PC-3 (cell line): ENCODE results near the gene MANF. TPM values are rescaled to one million over a fixed set of nuclear protein-coding genes. Genes with fewer than 3 reads are reported as not detected.

Source experiments
- ATAC-seq: fragments of 200-7000 bp; cut with Tn5 transposase; 2 replicates; pipeline ENCODE4 v1.9.1; 2020; ENCODE audit warnings: mild to moderate bottlenecking, moderate library complexity
- BruUV-seq: library from RNA; stranded (reverse); fragments of 400-500 nt; replicated peaks from 2 replicates; lab custom pipeline; 2021; lab: Mats Ljungman, UMichigan
- CTCF ChIA-PET: fragments of 300-600 bp; sonication (Branson Sonifier 250); formaldehyde crosslinking; loops from one replicate; lab custom pipeline; 2022; ENCODE audit warnings: antibody characterized with exemption; lab: Charles Lee
- POLR2A ChIA-PET: fragments of 300-600 bp; sonication (Branson Sonifier 250); formaldehyde crosslinking; loops from one replicate; lab custom pipeline; 2022; ENCODE audit warnings: antibody characterized with exemption; ENCODE audit not compliant: unreplicated experiment; lab: Charles Lee
- DNase-seq: peaks from one replicate; pipeline ENCODE4 v3.0.0-alpha.2; 2015
- H2AFZ ChIP-seq: fragments of 300-600 bp; sonication (generic); 2 replicates; pipeline ENCODE4 v1.6.0; 2016; ENCODE audit warnings: antibody characterized with exemption, low read length
- H3F3A ChIP-seq: fragments of 300-600 bp; sonication (generic); one replicate; pipeline ENCODE4 v1.6.0; 2017; ENCODE audit warnings: antibody characterized with exemption, low read length, control low read depth, mild to moderate bottlenecking; ENCODE audit not compliant: unreplicated experiment
- H3K27ac ChIP-seq: fragments of 300-600 bp; sonication (generic); 2 replicates; pipeline ENCODE4 v1.5.1; 2016; ENCODE audit warnings: mild to moderate bottlenecking, low read length
- H3K27me3 ChIP-seq: fragments of 300-600 bp; sonication (generic); 2 replicates; pipeline ENCODE4 v1.6.1; 2016; ENCODE audit warnings: low read length, mixed read lengths
- H3K36me3 ChIP-seq: fragments of 300-600 bp; sonication (generic); 2 replicates; pipeline ENCODE4 v1.6.1; 2016; ENCODE audit warnings: low read depth, mixed run types, low read length, mixed read lengths
- H3K4me1 ChIP-seq: fragments of 300-600 bp; sonication (generic); 2 replicates; pipeline ENCODE4 v1.5.1; 2016; ENCODE audit warnings: low read length; ENCODE audit not compliant: insufficient read depth
- H3K4me2 ChIP-seq: fragments of 300-600 bp; sonication (generic); 2 replicates; pipeline ENCODE4 v1.6.0; 2016; ENCODE audit warnings: low read length
- H3K4me3 ChIP-seq: fragments of 300-600 bp; sonication (generic); 2 replicates; pipeline ENCODE4 v1.5.1; 2016; ENCODE audit warnings: mild to moderate bottlenecking, low read length, mixed read lengths
- H3K79me2 ChIP-seq: fragments of 300-600 bp; sonication (generic); 2 replicates; pipeline ENCODE4 v1.6.1; 2017; ENCODE audit warnings: low read length, mixed read lengths
- H3K9ac ChIP-seq: fragments of 300-600 bp; sonication (generic); 2 replicates; pipeline ENCODE4 v1.6.0; 2016; ENCODE audit warnings: mild to moderate bottlenecking, low read length
- H3K9me2 ChIP-seq: fragments of 300-600 bp; sonication (generic); replicated peaks from 2 replicates; pipeline ENCODE4 v1.6.1; 2016; ENCODE audit warnings: mixed run types, low read length, mixed read lengths
- H3K9me3 ChIP-seq: fragments of 300-600 bp; sonication (generic); 2 replicates; pipeline ENCODE4 v1.6.1; 2016; ENCODE audit warnings: low read length, mixed read lengths
- H4K20me1 ChIP-seq: fragments of 300-600 bp; sonication (generic); 2 replicates; pipeline ENCODE4 v1.6.1; 2016; ENCODE audit warnings: low read length, mixed read lengths
- CTCF ChIP-seq: fragments of 300-600 bp; sonication (generic); conservative IDR thresholded peaks from 2 replicates; pipeline ENCODE4 v1.5.1; 2017; ENCODE audit warnings: antibody characterized with exemption, low read depth, mild to moderate bottlenecking, low read length
- EZH2 ChIP-seq: fragments of 300-600 bp; sonication (generic); IDR thresholded peaks from one replicate; pipeline ENCODE4 v1.6.1; 2017; ENCODE audit warnings: antibody characterized with exemption, mild to moderate bottlenecking, low read length; ENCODE audit not compliant: unreplicated experiment
- EZH2phosphoT487 ChIP-seq: fragments of 300-600 bp; sonication (generic); IDR thresholded peaks from 2 replicates; pipeline ENCODE4 v1.6.1; 2018; ENCODE audit warnings: mild to moderate bottlenecking, antibody characterized with exemption, low read length, borderline replicate concordance
- intact Hi-C: fragments of 100-400 bp; cut with micrococcal nuclease; formaldehyde crosslinking; loops from 2 replicates; pipeline ENCODE4 v1.9.0; 2023
- total RNA-seq: library from RNA; depleted of rRNA; stranded (reverse); fragments of >200 nt; gene quantifications from 2 replicates; pipeline ENCODE4 v1.2.3, GENCODE V29; 2014

Gene MANF
- total RNA-seq, 1 experiment from 2014 or later: 200 TPM

GRCh38 chr3:51354731-51355615 is 30.1 kb upstream of the MANF start:
- Histone ChIP-seq H3K9ac (no peak overlapping the region), H3F3A (no peaks in the 10 kb centered on the region), H3K36me3 (no peaks in the 10 kb centered on the region), H4K20me1 (no peaks in the 10 kb centered on the region), H3K4me1 (no peaks in the 10 kb centered on the region), H3K4me3 (no peak overlapping the region), H2AFZ (no peak overlapping the region), H3K27ac (no peak overlapping the region), H3K9me2 (no peaks in the 10 kb centered on the region), H3K9me3 (no peaks in the 10 kb centered on the region), H3K79me2 (no peaks in the 10 kb centered on the region), H3K27me3 (peaks cover 16% of the 10 kb centered on the region), H3K4me2 (no peak overlapping the region)
- BruUV-seq: no TSS peak
- no peak for TF ChIP-seq EZH2phosphoT487
- TF ChIP-seq CTCF: no peak
- no peak for TF ChIP-seq EZH2
- ATAC-seq (no peak), DNase-seq (no peak)
- ChIA-PET CTCF (interaction anchor here (0.7 kb wide), 1 partner anchor 44 kb away, joined by 3 read pairs; no protein-coding TSS in a partner anchor), POLR2A (no interaction called here)
- intact Hi-C loops: no loop called here

- peak; percentile 34 for DNase-seq
- H3K27ac ChIP-seq: no peak overlapping the region
- ATAC-seq: no peak
Measured at GRCh38 chr3:51355891-51356578, 29.1 kb upstream of the MANF start.

More at GRCh38 chr3:51355891-51356578, 29.1 kb upstream of the MANF start:
- no TSS peak for BruUV-seq
- H3K4me2 ChIP-seq: no peak overlapping the region
- no peak overlapping the region for H3K4me3 ChIP-seq
- no peaks in the 10 kb centered on the region for H3K79me2 ChIP-seq
- POLR2A ChIA-PET: no interaction called here
- CTCF ChIA-PET: no interaction called here
- no peaks in the 10 kb centered on the region for H3K9me2 ChIP-seq
- TF ChIP-seq EZH2: no peak
- no peak for TF ChIP-seq EZH2phosphoT487
- TF ChIP-seq CTCF: no peak
- H3K9ac ChIP-seq: no peak overlapping the region
- no peak overlapping the region for H2AFZ ChIP-seq
- H3K4me1 ChIP-seq: no peaks in the 10 kb centered on the region
- H3K9me3 ChIP-seq: no peaks in the 10 kb centered on the region
- intact Hi-C loops: no loop called here
- H3F3A ChIP-seq: no peaks in the 10 kb centered on the region
- H3K27me3 ChIP-seq: peaks cover 18% of the 10 kb centered on the region
- no peaks in the 10 kb centered on the region for H3K36me3 ChIP-seq
- H4K20me1 ChIP-seq: no peaks in the 10 kb centered on the region
